ENCODE measurements around the gene RABGAP1.

- TF ChIP-seq POLR2AphosphoS5 (IDR thresholded peaks at IDR 0.05) = peak in 1 of 2 donors; percentile 21
- no peak for TF ChIP-seq EP300 (IDR thresholded peaks at IDR 0.05)
Measured at GRCh38 chr9:123033352-123033751, 92.5 kb downstream of the RABGAP1 start, which contains the start of gene GPR21.

Measured in esophagus muscularis mucosa (tissue), 3 donors.